ENCODE results near the gene EGFR.

The EGFR gene

DNA sequence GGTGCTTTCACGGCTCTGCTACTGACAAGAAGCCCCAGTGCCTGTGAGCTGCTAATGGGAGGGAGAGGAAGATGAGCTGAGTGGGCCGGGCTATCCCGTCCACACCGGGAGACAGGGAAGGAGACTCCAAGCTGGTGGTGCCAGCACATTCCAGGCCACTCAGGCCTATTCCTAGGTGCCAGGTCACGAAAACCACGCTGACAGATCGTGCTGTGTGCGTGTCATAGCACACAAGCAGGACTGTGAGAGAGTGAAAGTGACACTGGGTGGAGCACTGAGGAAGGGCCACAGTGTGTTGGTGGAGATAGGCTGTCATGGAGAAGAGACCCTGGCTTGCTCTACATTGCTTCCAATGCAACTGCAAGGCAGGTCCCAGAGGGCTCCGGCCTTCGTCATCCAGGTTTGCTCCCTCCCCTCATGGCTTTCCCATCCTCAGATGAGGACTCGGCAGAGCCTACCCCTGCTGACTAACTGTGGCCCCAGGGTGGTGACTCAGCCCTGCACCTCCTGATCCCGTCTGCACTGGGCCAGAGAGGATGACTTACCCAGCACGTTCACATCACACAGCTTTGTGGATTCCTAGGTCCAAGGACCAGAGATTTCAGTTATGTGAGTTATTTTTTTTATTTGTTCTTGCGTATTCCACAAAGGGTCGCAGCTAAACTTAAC lies 167.3 kb downstream of the EGFR start:
- DNase-seq (ENCODE audit: low read depth in 2 of 2, low spot score in 1 of 2) = no peak

DNA sequence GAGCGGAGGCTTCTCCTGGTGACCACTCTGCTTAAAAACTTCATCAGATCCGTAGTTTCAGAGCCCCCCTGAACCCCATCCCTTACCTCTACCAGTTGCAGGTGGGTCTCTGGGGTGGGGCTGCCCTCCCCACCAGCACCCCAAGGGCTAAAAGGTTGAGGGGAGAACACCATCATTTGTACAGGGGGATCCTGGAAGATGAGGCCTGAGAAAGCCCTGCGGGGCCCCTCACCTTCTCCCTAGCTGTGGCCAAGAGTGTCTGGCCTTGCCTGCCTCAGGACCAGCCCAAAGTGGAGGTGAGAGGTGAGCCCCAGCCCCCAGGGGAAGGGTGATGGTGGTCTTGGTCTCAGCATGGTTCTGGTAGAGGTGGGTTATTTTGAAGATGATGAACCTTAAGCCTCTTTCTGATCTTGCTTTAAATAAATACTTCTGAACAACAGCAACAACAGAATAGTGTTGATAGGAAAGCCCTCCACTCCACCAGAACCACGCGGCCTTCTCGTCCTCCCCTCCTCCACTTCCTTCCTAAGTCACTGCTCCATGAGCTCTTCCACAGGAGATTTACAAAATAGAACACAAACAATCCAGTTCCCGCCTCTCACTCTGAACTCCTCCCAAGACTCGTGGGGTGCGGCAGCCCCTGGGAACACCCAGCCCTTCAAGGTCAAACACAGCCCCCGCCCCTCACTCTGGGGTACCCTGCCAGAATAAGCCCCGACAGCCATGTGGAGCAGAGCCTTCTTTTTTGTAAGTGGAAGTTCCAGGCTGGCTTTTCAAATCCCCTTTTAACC lies 169.1 kb downstream of the EGFR start:
- DNase-seq (ENCODE audit: low read depth in 2 of 2, low spot score in 1 of 2) = no peak

DNA sequence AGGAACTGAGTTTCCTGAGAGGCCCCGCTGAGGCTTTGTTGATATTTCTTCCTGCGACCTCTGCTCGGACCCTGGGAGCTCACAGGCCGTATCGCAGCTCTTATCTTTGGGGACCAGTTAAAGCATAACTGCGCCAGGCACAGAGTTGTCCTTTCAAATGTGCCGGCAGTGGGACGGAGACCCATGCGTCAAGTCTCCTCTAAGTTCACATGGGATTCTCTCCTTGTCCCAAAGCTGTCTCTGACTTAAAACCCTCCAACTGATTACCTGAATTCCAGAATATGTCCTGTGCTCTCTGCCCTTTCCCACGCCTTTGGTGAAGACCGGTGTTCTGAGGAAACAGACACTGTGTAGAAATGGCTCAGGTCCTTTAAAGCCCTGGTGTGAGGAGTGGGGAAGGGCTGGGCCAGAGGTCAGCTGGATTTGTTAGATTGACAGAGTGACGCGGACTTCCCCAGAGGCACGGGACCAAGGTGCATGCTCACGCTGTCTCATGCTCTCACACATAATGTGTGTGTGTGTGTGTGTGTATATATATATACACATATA lies 169.8 kb downstream of the EGFR start:
- DNase-seq (ENCODE audit: low read depth in 2 of 2, low spot score in 1 of 2) = no peak

DNA sequence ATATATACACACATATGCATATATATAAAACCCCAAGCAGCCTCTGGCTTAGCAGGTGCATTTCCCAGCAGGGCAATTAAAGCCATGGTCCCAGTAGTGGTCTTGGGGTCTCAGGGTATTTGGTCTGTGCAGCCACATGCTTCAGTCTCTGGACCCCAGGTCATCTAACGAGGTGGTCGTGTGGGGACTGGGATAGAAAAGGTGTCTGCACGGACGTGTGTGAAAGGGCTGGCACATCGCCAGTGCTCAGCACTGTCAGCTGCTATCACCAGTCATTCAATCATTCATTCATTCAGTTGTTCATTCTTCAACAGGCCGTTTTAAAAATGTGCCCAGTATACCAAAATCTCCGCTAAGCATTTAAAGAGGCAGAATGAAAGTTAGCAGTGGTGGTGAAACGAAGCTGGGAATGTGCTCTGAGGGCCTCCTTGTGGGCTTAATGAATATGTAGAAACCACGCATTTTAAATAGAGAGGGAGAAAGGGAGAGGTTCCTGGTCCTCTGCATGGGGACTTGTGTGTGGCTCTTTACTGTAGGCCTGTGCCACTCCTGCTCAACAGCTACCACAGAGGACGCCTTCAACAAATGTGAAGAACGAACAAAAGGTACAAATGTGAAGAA lies 170.4 kb downstream of the EGFR start:
- DNase-seq (ENCODE audit: low read depth in 2 of 2, low spot score in 1 of 2) = no peak

DNA sequence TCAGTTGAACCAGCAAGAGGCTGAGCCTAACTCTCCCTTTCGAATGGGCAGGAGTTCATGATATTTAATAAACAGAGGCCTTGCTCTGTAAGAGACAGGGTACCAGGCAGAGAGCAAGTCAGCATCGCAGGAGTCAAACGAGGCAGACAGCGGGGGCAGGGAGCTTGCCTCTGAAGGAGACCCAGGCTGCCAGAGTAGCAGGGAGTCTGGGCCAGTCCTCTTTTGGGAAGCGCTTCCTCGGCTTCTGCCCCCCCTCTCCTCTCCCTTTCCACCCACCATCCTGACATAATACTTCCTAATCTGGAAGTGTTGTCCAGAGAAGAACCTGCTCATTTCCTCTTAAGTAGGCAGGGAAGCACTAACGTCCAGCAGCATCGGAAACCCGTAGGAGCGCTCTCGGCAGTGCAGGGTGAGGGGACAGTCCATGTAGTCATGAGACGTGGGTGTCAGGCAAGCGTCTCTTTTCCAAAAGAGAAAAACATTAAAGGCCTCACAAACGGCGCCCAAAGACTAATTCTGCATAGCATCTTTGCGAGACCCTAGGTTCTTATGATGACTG lies 171.1 kb downstream of the EGFR start:
- no peak for DNase-seq (ENCODE audit: low read depth in 2 of 2, low spot score in 1 of 2)

DNA sequence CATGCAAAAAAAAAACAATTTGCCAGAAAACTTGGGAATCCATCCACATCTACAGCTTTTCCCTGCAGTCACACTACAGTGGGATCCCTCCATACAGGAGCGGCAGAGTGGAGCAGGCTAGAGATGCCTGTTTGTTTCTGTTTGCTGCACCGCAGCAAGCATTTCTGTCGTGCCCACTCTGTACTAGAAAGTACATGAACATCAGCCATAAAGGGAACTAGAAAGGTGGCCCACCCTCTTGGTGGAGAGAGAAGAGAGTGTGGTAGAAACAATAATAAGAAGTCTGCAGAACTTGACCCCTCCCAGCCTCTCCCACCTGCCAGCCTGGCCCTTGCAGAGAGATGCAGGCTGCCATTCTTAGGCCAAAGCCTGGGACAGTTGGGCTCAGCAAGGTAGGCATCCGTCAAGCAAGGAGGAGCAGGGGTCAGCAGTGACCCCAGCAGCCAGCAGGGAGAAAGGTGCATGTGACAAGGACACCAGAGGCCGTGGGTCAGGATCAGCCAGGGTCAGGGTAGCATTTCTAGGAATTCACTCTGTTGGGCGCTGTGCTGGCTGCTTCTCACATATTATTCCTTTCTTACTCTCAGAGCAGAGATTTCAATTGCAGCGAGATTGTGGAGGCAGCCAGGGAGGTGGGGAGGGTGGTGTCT lies 171.8 kb downstream of the EGFR start:
- no peak for DNase-seq (ENCODE audit: low read depth in 2 of 2, low spot score in 1 of 2)

DNA sequence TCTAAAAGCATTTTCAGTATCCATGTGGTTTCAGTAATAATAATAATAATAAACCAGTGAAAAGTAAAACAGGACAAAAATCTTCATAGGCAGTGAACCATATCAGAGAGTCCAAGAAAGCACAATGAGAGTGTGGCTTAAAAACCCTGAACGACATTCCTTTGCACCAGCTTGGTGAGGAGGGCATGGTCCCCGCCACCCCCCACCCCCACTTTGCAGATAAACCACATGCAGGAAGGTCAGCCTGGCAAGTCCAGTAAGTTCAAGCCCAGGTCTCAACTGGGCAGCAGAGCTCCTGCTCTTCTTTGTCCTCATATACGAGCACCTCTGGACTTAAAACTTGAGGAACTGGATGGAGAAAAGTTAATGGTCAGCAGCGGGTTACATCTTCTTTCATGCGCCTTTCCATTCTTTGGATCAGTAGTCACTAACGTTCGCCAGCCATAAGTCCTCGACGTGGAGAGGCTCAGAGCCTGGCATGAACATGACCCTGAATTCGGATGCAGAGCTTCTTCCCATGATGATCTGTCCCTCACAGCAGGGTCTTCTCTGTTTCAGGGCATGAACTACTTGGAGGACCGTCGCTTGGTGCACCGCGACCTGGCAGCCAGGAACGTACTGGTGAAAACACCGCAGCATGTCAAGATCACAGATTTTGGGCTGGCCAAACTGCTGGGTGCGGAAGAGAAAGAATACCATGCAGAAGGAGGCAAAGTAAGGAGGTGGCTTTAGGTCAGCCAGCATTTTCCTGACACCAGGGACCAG lies 172.5 kb downstream of the EGFR start:
- DNase-seq (ENCODE audit: low read depth in 2 of 2, low spot score in 1 of 2) = no peak

DNA sequence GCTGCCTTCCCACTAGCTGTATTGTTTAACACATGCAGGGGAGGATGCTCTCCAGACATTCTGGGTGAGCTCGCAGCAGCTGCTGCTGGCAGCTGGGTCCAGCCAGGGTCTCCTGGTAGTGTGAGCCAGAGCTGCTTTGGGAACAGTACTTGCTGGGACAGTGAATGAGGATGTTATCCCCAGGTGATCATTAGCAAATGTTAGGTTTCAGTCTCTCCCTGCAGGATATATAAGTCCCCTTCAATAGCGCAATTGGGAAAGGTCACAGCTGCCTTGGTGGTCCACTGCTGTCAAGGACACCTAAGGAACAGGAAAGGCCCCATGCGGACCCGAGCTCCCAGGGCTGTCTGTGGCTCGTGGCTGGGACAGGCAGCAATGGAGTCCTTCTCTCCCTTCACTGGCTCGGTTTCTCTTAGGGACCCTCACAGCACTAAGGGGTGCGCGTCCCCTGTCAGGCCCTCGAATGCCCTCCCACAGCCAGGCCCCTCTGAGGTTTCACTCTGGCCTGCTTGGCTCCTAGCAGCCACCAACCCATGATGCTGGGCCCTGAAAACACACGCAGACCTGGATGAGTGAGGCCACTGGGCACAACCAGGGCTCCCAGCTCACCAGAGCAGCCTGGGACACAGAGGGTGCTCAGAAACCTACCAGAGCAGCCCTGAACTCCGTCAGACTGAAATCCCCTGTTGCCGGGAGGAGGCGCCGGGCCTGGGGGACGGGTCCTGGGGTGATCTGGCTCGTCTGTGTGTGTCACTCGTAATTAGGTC lies 173.3 kb downstream of the EGFR start:
- no peak for DNase-seq (ENCODE audit: low read depth in 2 of 2, low spot score in 1 of 2)

DNA sequence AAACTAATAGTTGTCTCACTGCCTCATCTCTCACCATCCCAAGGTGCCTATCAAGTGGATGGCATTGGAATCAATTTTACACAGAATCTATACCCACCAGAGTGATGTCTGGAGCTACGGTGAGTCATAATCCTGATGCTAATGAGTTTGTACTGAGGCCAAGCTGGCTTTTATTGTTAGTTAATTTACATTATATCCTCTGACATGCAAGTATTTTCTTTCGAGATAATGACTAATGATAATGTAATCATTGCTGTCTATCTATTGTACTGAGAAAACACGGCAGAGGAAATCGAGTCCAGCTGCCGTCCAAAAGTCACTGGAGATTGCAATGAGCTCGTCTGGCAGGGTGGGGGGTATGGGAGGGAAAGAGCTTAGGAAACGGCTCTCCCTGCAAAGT lies 173.9 kb downstream of the EGFR start:
- DNase-seq (ENCODE audit: low read depth in 2 of 2, low spot score in 1 of 2) = no peak

DNA sequence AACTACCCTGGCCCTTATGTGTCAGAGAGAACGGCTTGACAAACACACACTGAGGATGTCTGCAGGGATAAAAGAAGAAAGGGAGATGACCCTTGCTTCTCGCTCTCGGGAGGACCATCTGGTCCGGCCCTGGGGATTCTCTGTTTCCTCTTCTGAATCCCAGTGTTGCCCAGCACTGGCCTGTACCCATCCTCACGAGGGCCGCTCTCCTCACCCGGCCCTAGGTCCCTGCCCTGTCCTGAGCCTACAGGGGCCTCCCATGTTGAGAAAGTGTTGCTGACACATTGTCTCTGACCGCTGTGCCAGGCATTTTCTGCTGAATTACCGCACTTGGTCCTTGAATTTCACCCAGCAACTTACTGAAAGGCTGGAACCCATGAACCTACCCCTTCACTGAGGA lies 174.4 kb downstream of the EGFR start:
- DNase-seq (ENCODE audit: low read depth in 2 of 2, low spot score in 1 of 2) = no peak

DNA sequence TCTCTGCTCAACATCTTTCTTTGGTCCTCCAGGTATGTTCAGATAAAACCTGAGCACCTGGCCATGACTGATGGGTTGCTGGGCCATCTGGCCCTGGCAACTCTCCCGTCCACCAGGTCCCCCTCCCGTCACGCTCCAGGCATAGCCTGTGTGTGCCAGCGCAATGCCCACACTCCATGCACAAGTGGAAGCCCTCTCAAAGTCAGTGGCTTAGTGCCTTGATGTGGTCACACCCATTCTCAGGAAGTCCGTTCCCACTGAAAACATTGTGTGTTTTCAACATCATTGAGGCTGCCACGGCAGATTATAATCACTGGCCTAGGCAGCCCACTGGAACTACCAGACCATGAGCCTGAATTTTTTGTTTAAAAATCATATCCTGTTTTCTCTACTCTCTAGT lies 175.7 kb downstream of the EGFR start:
- no peak for DNase-seq (ENCODE audit: low read depth in 2 of 2, low spot score in 1 of 2)

DNA sequence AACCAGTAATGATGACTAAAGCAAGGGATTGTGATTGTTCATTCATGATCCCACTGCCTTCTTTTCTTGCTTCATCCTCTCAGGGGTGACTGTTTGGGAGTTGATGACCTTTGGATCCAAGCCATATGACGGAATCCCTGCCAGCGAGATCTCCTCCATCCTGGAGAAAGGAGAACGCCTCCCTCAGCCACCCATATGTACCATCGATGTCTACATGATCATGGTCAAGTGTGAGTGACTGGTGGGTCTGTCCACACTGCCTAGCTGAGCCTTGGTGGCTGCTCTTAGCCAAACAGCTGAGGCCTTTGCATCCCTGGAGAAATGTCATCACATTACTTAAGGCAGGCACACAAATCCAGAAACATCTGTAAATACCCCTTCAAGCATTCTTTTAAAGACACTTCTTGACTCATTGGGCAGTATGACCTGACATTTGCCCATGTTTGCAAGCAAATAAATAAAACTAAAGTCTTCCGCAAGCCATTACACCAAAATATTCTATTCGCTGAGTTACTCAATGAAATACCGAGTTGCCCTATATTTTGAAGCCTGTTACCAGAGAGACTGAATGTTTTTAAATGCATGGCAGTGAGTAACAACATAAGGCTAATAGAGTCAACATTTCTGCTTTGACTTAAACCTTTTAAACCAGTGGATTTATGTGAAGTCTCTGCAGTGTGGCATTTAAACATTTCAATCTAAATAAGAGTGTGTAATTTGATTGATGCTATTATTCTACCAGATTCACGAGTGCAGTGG lies 180.0 kb downstream of the EGFR start:
- DNase-seq (ENCODE audit: low read depth in 2 of 2, low spot score in 1 of 2) = no peak

DNA sequence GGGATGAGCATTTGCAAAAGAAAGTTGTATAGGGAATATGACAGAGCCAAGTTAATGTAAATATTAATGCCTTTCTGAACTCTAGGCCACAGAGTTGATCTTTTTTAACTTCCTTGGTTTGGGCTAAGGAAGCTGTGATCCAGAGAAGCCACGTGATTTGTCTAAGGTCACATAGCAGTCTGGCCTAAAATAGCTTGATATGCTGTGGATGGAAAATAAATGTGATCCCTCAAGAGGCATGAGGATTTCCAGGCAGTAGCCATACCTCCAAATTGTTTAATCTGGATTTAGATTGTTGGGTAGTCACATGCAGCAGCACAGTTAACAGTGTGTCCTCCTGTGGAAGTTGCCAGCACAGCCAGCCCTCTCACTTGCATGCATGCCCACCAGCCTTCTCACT lies 180.6 kb downstream of the EGFR start:
- no peak for DNase-seq (ENCODE audit: low read depth in 2 of 2, low spot score in 1 of 2)

DNA sequence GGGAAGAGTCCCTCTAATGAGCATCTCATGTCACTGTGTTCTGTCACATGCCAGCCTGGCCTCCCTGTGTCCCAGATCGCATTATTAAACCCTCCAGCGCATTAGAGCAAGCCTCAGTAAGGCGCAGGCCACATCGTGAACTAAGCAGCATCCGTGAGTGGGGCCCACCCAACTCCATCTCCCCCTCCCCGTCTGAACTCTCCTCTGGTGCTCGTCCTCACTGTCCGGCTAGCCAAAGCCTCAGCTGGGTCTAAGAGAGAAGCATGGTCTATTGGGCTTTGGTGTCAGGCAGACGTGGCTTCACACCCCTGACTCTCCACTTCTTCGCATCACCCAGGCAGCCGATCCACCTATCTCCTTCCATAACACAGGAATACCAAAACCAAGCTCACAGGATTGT lies 181.6 kb downstream of the EGFR start:
- DNase-seq (ENCODE audit: low read depth in 2 of 2, low spot score in 1 of 2) = no peak

DNA sequence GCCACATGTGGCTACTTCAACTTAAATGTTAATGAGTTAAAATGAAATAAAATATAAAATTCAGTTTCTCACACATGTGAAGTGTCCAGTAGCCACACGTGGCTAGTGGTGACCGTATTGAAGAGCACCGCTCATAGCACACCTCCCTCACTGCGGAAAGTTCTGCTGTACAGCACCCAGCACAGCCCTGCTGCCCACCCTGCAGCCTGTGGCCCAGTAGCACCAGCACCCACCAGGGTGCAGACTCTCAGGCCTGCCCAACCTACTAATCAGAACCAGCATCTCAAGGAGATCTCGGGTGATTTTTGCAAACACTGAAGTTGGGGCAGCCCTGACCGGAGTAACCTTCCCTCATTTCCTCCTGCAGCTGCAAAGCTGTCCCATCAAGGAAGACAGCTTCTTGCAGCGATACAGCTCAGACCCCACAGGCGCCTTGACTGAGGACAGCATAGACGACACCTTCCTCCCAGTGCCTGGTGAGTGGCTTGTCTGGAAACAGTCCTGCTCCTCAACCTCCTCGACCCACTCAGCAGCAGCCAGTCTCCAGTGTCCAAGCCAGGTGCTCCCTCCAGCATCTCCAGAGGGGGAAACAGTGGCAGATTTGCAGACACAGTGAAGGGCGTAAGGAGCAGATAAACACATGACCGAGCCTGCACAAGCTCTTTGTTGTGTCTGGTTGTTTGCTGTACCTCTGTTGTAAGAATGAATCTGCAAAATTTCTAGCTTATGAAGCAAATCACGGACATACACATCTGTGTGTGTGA lies 183.5 kb downstream of the EGFR start:
- no peak for DNase-seq (ENCODE audit: low read depth in 2 of 2, low spot score in 1 of 2)

DNA sequence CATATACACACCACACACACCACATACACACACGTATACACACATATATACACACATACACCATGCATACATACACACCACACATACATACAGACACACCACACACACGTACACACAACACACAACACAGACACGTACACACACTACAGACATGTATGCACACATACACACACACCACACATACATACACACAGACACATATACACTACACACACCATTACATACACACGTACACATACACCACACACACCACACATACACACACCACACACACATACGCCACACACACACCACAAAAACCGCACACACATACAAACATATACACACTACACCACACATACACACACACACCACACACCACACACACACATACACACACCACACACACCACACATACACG lies 184.5 kb downstream of the EGFR start:
- DNase-seq (ENCODE audit: low read depth in 2 of 2, low spot score in 1 of 2) = no peak

DNA sequence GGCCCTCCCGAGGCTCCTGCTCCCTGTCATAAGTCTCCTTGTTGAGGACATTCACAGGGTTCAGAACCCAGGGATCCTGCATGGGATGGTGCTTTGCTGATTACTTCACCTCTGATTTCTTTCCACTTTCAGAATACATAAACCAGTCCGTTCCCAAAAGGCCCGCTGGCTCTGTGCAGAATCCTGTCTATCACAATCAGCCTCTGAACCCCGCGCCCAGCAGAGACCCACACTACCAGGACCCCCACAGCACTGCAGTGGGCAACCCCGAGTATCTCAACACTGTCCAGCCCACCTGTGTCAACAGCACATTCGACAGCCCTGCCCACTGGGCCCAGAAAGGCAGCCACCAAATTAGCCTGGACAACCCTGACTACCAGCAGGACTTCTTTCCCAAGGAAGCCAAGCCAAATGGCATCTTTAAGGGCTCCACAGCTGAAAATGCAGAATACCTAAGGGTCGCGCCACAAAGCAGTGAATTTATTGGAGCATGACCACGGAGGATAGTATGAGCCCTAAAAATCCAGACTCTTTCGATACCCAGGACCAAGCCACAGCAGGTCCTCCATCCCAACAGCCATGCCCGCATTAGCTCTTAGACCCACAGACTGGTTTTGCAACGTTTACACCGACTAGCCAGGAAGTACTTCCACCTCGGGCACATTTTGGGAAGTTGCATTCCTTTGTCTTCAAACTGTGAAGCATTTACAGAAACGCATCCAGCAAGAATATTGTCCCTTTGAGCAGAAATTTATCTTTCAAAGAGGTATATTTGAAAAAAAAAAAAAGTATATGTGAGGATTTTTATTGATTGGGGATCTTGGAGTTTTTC lies 186.5 kb downstream of the EGFR start:
- DNase-seq (ENCODE audit: low read depth in 2 of 2, low spot score in 1 of 2) = no peak
